Fibroblast of lung (primary cell): ENCODE results near the gene TSPAN10. TPM values are rescaled to one million over a fixed set of nuclear protein-coding genes. Genes with fewer than 3 reads are reported as not detected.

Source experiments
- DNase-seq, 2 donors: peaks; one replicate each; pipeline versions ENCODE4 v3.0.0 to v3.0.0-alpha.2; 2010; ENCODE audit warnings: low read depth in 2 of 2
- H2AFZ ChIP-seq: 2 replicates; pipeline ENCODE4 v1.5.1; 2012; ENCODE audit warnings: low read length, control low read depth, inconsistent platforms
- H3K27ac ChIP-seq: 2 replicates; pipeline ENCODE4 v1.5.1; 2011; ENCODE audit warnings: low read length, control low read depth; ENCODE audit not compliant: insufficient read depth
- H3K27me3 ChIP-seq: 2 replicates; pipeline ENCODE4 v1.5.1; 2011; ENCODE audit warnings: mild to moderate bottlenecking, low read length; ENCODE audit not compliant: control insufficient read depth, insufficient read depth
- H3K36me3 ChIP-seq: 2 replicates; pipeline ENCODE4 v1.5.1; 2011; ENCODE audit warnings: low read length; ENCODE audit not compliant: control insufficient read depth, insufficient read depth
- H3K4me1 ChIP-seq: 2 replicates; pipeline ENCODE4 v1.5.1; 2011; ENCODE audit warnings: low read length; ENCODE audit not compliant: control insufficient read depth, insufficient read depth; ENCODE audit errors: extremely low read depth
- H3K4me2 ChIP-seq: 2 replicates; pipeline ENCODE4 v1.5.1; 2011; ENCODE audit warnings: low read length, control low read depth; ENCODE audit not compliant: insufficient read depth; ENCODE audit errors: extremely low read depth
- H3K4me3 ChIP-seq, 4 experiments: fragments of 200-600 bp in 1 of 4; sonication (generic) in 1 of 4; replicated peaks in 1 of 4; 2 replicates each; pipeline ENCODE4 v1.5.1; 2011 to 2016; ENCODE audit warnings: low read length in 4 of 4, low read depth in 3 of 4, mild to moderate bottlenecking in 3 of 4, control low read depth in 2 of 4, inconsistent platforms in 1 of 4, mixed read lengths in 1 of 4; ENCODE audit not compliant: insufficient read depth in 1 of 4; ENCODE audit errors: control extremely low read depth in 1 of 4
- H3K79me2 ChIP-seq: 2 replicates; pipeline ENCODE4 v1.5.1; 2012; ENCODE audit warnings: mild to moderate bottlenecking, low read length, inconsistent platforms; ENCODE audit not compliant: control insufficient read depth, insufficient read depth
- H3K9ac ChIP-seq: 2 replicates; pipeline ENCODE4 v1.5.1; 2011; ENCODE audit warnings: mild to moderate bottlenecking, low read length, control low read depth; ENCODE audit not compliant: insufficient read depth
- H3K9me3 ChIP-seq: 2 replicates; pipeline ENCODE4 v1.5.1; 2012; ENCODE audit warnings: low read depth, low read length; ENCODE audit not compliant: control insufficient read depth, insufficient read depth
- H4K20me1 ChIP-seq: 2 replicates; pipeline ENCODE4 v1.5.1; 2011; ENCODE audit warnings: low read length; ENCODE audit not compliant: control insufficient read depth, insufficient read depth; ENCODE audit errors: extremely low read depth
- CTCF ChIP-seq, 2 donors: IDR thresholded peaks in 1 of 2; conservative IDR thresholded peaks in 1 of 2; 1 replicate in 1 of 2; 2 replicates in 1 of 2; pipeline ENCODE4 v1.5.1; 2011 to 2012; ENCODE audit warnings: low read length in 2 of 2, control low read depth in 1 of 2, inconsistent platforms in 1 of 2, low read depth in 1 of 2, mild to moderate bottlenecking in 1 of 2
- EZH2 ChIP-seq: IDR thresholded peaks from 2 replicates; pipeline ENCODE4 v1.5.1; 2012; ENCODE audit warnings: low read length, control low read depth, mild to moderate bottlenecking; ENCODE audit errors: missing control alignments
- polyA plus RNA-seq, 2 donors: library from polyadenylated mRNA; depleted of rRNA in 1 of 2; stranded (reverse) in 1 of 2; unstranded in 1 of 2; fragments of >200 nt; gene quantifications; 2 replicates each; pipeline ENCODE4 v1.2.1, GENCODE V29; 2011 to 2012; ENCODE audit warnings: missing spikeins in 1 of 2
- total RNA-seq: library from RNA; depleted of rRNA; stranded (reverse); fragments of >200 nt; gene quantifications from 2 replicates; pipeline ENCODE4 v1.2.1, GENCODE V29; 2014

The TSPAN10 gene
- total and polyA plus RNA-seq, 2 donors (not counting 1 experiment from before 2014, with no cell fraction given), result 1.3 to 3.0 TPM

DNA sequence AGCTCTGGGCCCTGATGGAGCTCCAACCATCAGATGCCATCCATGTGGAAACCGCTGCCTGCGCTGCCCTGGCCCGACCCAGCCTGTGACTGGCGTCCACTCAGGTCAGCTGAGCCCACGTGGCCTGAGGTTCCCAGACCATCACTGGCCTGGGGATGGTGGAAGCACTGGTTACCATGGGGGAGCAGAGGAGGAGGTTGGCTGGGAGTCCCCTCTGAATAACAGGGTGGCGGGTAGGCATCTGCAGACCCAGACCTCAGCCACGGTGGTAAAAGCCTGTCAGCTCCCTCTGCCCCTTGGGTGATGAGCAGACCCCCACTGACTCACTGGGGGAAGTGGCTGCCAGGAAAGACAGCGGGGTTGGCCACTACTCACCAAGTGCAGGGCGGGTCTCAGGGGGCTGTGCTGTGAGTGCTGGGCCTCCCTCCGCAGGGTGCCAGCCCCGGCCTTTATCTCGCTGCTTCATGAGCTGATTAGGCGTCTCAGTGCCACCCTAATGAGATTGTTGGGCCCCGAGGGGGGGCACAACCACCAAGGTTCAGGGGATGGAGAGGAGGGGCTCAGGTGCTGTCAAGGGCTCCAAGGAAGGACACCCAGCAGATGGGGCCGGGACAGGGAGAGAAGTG lies 19.2 kb downstream of the TSPAN10 start, which contains the start of gene PDE6G:
Gene PDE6G (minus strand): TSS at position 425 of the 626 bp plus-strand sequence. CDS start 3,237 bp downstream, outside the sequence.
- H3K4me1 ChIP-seq, result peaks cover 5% of the 10 kb centered on the region
- H3K27ac ChIP-seq, result no peak within 1 kb of the TSS
- no peaks in the 10 kb centered on the region for H3K79me2 ChIP-seq
- no peaks in the 10 kb centered on the region for H4K20me1 ChIP-seq
- DNase-seq, result no peak
- H3K27me3 ChIP-seq, result no peaks in the 10 kb centered on the region
- no peak within 1 kb of the TSS for H2AFZ ChIP-seq
- H3K9me3 ChIP-seq, result no peaks in the 10 kb centered on the region
- H3K9ac ChIP-seq, result no peak within 1 kb of the TSS
- no peaks in the 10 kb centered on the region for H3K36me3 ChIP-seq
- no peak within 1 kb of the TSS for H3K4me3 ChIP-seq
- no peak within 1 kb of the TSS for H3K4me2 ChIP-seq
- TF ChIP-seq CTCF (conservative IDR thresholded peaks at IDR 0.05 in 1 of 2, IDR thresholded peaks at IDR 0.05 in 1 of 2; ENCODE audit: low read depth in 1 of 2, low read length in 2 of 2), result no peak
- no peak for TF ChIP-seq EZH2

DNA sequence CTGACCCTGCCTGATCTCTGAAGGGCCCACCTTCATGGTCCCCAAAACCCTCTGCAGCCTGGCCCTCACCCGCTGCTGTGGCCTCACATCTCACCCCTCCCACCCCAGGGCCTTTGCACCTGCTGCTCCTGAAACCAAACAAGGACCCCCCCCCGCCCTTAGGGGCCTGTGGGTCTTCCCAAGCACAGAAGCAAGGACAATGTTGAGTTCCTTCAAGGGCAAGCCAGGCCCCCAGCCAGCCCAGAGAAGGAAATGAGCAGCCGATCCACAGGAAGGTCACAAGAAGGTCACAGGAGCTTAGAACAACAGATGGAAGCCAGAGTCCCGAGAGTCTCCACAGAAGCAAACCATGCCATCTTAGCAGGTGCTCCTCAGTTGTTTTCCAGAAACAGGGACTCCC lies 19.8 kb downstream of the TSPAN10 start:
- H2AFZ ChIP-seq, result no peak overlapping the region
- H3K9ac ChIP-seq, result no peak overlapping the region
- H3K9me3 ChIP-seq, result no peaks in the 10 kb centered on the region
- peaks cover 1% of the 10 kb centered on the region for H3K4me1 ChIP-seq
- no peak overlapping the region for H3K27ac ChIP-seq
- TF ChIP-seq CTCF (conservative IDR thresholded peaks at IDR 0.05 in 1 of 2, IDR thresholded peaks at IDR 0.05 in 1 of 2; ENCODE audit: low read depth in 1 of 2, low read length in 2 of 2) (no peak), EZH2 (no peak)
- H3K27me3 ChIP-seq, result no peaks in the 10 kb centered on the region
- H3K4me2 ChIP-seq, result no peak overlapping the region
- H4K20me1 ChIP-seq, result no peaks in the 10 kb centered on the region
- H3K79me2 ChIP-seq, result no peaks in the 10 kb centered on the region
- no peak overlapping the region for H3K4me3 ChIP-seq
- DNase-seq, result no peak
- H3K36me3 ChIP-seq, result no peaks in the 10 kb centered on the region

DNA sequence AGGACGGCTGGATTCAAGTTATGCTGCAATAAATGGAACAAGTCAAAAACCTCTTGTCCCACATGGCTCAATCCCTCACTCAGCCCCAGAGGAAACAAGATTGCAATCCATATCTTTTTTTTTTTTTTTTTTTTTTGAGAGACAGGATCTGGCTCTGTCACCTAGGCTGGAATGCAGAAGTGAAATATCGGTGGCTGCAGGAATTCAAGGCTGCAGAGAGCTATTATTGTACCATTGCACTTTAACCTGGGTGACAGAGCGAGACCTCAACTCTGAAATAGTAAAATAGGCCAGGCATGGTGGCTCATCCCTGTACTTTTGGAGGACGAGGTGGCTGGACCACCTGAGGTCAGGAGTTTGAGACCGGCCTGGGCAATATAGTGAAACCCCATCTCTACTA lies 22.0 kb downstream of the TSPAN10 start:
- Histone ChIP-seq H4K20me1 (no peaks in the 10 kb centered on the region), H3K79me2 (no peaks in the 10 kb centered on the region), H3K9me3 (no peaks in the 10 kb centered on the region), H3K9ac (no peak overlapping the region), H3K27me3 (no peaks in the 10 kb centered on the region), H3K36me3 (peaks cover under 1% of the 10 kb centered on the region), H2AFZ (no peak overlapping the region), H3K4me1 (no peaks in the 10 kb centered on the region), H3K4me3 (no peak overlapping the region), H3K4me2 (no peak overlapping the region), H3K27ac (no peak overlapping the region)
- TF ChIP-seq EZH2, result no peak
- TF ChIP-seq CTCF (conservative IDR thresholded peaks at IDR 0.05 in 1 of 2, IDR thresholded peaks at IDR 0.05 in 1 of 2; ENCODE audit: low read depth in 1 of 2, low read length in 2 of 2), result no peak
- no peak for DNase-seq
